ENCODE measurements around the gene UBXN6.
A peak's percentile ranks its signal among the peaks of the same experiment; 100 is the strongest.

UBXN6 gene

GRCh38 chr19:4491446-4491845, 33.9 kb upstream of the UBXN6 start:
- H3K9ac ChIP-seq (ENCODE audit: low read length), result no peak overlapping the region
- no peaks in the 10 kb centered on the region for H3K27me3 ChIP-seq (ENCODE audit: control insufficient read depth, insufficient read depth, low read length)
- no peaks in the 10 kb centered on the region for H3K4me1 ChIP-seq (ENCODE audit: control insufficient read depth, insufficient read depth, low read length)
- no peak overlapping the region for H3K4me3 ChIP-seq (ENCODE audit: low read length)
- H3K36me3 ChIP-seq (ENCODE audit: control insufficient read depth, insufficient read depth, low read length), result no peaks in the 10 kb centered on the region
- no peaks in the 10 kb centered on the region for H3K9me3 ChIP-seq (ENCODE audit: control insufficient read depth, low read length)

- no peaks in the 10 kb centered on the region for H3K9me3 ChIP-seq (ENCODE audit: control insufficient read depth, low read length)
- H3K9ac ChIP-seq (ENCODE audit: low read length), result no peak overlapping the region
- no peaks in the 10 kb centered on the region for H3K27me3 ChIP-seq (ENCODE audit: control insufficient read depth, insufficient read depth, low read length)
- no peaks in the 10 kb centered on the region for H3K4me1 ChIP-seq (ENCODE audit: control insufficient read depth, insufficient read depth, low read length)
- H3K36me3 ChIP-seq (ENCODE audit: control insufficient read depth, insufficient read depth, low read length), result no peaks in the 10 kb centered on the region
- H3K4me3 ChIP-seq (ENCODE audit: low read length), result no peak overlapping the region
Observed at GRCh38 chr19:4488496-4488895, 30.9 kb upstream of the UBXN6 start.

GRCh38 chr19:4487572-4487971, 30.0 kb upstream of the UBXN6 start:
- no peaks in the 10 kb centered on the region for H3K27me3 ChIP-seq (ENCODE audit: control insufficient read depth, insufficient read depth, low read length)
- H3K4me1 ChIP-seq (ENCODE audit: control insufficient read depth, insufficient read depth, low read length), result no peaks in the 10 kb centered on the region
- no peak overlapping the region for H3K4me3 ChIP-seq (ENCODE audit: low read length)
- no peaks in the 10 kb centered on the region for H3K9me3 ChIP-seq (ENCODE audit: control insufficient read depth, low read length)
- no peaks in the 10 kb centered on the region for H3K36me3 ChIP-seq (ENCODE audit: control insufficient read depth, insufficient read depth, low read length)
- H3K9ac ChIP-seq (ENCODE audit: low read length), result no peak overlapping the region

- Histone ChIP-seq H3K27me3 (ENCODE audit: control insufficient read depth, insufficient read depth, low read length) (no peaks in the 10 kb centered on the region), H3K4me1 (ENCODE audit: control insufficient read depth, insufficient read depth, low read length) (no peaks in the 10 kb centered on the region), H3K36me3 (ENCODE audit: control insufficient read depth, insufficient read depth, low read length) (no peaks in the 10 kb centered on the region), H3K9me3 (ENCODE audit: control insufficient read depth, low read length) (no peaks in the 10 kb centered on the region), H3K9ac (ENCODE audit: low read length) (no peak overlapping the region), H3K4me3 (ENCODE audit: low read length) (no peak overlapping the region)
Observed at GRCh38 chr19:4483385-4483784, 25.8 kb upstream of the UBXN6 start.

- Histone ChIP-seq H3K4me1 (ENCODE audit: control insufficient read depth, insufficient read depth, low read length) (no peaks in the 10 kb centered on the region), H3K27me3 (ENCODE audit: control insufficient read depth, insufficient read depth, low read length) (no peaks in the 10 kb centered on the region), H3K36me3 (ENCODE audit: control insufficient read depth, insufficient read depth, low read length) (no peaks in the 10 kb centered on the region), H3K9ac (ENCODE audit: low read length) (no peak overlapping the region), H3K4me3 (ENCODE audit: low read length) (no peak overlapping the region), H3K9me3 (ENCODE audit: control insufficient read depth, low read length) (no peaks in the 10 kb centered on the region)
Observed at GRCh38 chr19:4482721-4483364, 25.2 kb upstream of the UBXN6 start.

- H3K9ac ChIP-seq (ENCODE audit: low read length), result no peak overlapping the region
- no peaks in the 10 kb centered on the region for H3K36me3 ChIP-seq (ENCODE audit: control insufficient read depth, insufficient read depth, low read length)
- H3K9me3 ChIP-seq (ENCODE audit: control insufficient read depth, low read length), result no peaks in the 10 kb centered on the region
- H3K27me3 ChIP-seq (ENCODE audit: control insufficient read depth, insufficient read depth, low read length), result no peaks in the 10 kb centered on the region
- H3K4me3 ChIP-seq (ENCODE audit: low read length), result no peak overlapping the region
- H3K4me1 ChIP-seq (ENCODE audit: control insufficient read depth, insufficient read depth, low read length), result peaks cover 12% of the 10 kb centered on the region
Observed at GRCh38 chr19:4477034-4477801, 19.6 kb upstream of the UBXN6 start.

- no peaks in the 10 kb centered on the region for H3K36me3 ChIP-seq (ENCODE audit: control insufficient read depth, insufficient read depth, low read length)
- no peak overlapping the region for H3K9ac ChIP-seq (ENCODE audit: low read length)
- peaks cover 12% of the 10 kb centered on the region for H3K4me1 ChIP-seq (ENCODE audit: control insufficient read depth, insufficient read depth, low read length)
- H3K9me3 ChIP-seq (ENCODE audit: control insufficient read depth, low read length), result no peaks in the 10 kb centered on the region
- no peak overlapping the region for H3K4me3 ChIP-seq (ENCODE audit: low read length)
- H3K27me3 ChIP-seq (ENCODE audit: control insufficient read depth, insufficient read depth, low read length), result no peaks in the 10 kb centered on the region
Observed at GRCh38 chr19:4474514-4475022, 17.0 kb upstream of the UBXN6 start.

GRCh38 chr19:4473763-4474513, 16.3 kb upstream of the UBXN6 start:
- Histone ChIP-seq H3K36me3 (ENCODE audit: control insufficient read depth, insufficient read depth, low read length) (no peaks in the 10 kb centered on the region), H3K4me3 (ENCODE audit: low read length) (no peak overlapping the region), H3K4me1 (ENCODE audit: control insufficient read depth, insufficient read depth, low read length) (peaks cover 12% of the 10 kb centered on the region), H3K27me3 (ENCODE audit: control insufficient read depth, insufficient read depth, low read length) (no peaks in the 10 kb centered on the region), H3K9ac (ENCODE audit: low read length) (no peak overlapping the region), H3K9me3 (ENCODE audit: control insufficient read depth, low read length) (no peaks in the 10 kb centered on the region)

- peaks cover 12% of the 10 kb centered on the region for H3K4me1 ChIP-seq (ENCODE audit: control insufficient read depth, insufficient read depth, low read length)
- H3K27me3 ChIP-seq (ENCODE audit: control insufficient read depth, insufficient read depth, low read length), result no peaks in the 10 kb centered on the region
- H3K9ac ChIP-seq (ENCODE audit: low read length), result peak overlapping the region; percentile 83
- H3K36me3 ChIP-seq (ENCODE audit: control insufficient read depth, insufficient read depth, low read length), result no peaks in the 10 kb centered on the region
- H3K4me3 ChIP-seq (ENCODE audit: low read length), result peak overlapping the region; percentile 41
- H3K9me3 ChIP-seq (ENCODE audit: control insufficient read depth, low read length), result no peaks in the 10 kb centered on the region
Observed at GRCh38 chr19:4473011-4473762, 15.6 kb upstream of the UBXN6 start.

GRCh38 chr19:4472174-4472974, 14.8 kb upstream of the UBXN6 start, which contains the start of gene HDGFL2:
TSS of gene HDGFL2 (plus strand) at chr19:4472297. CDS start at chr19:4472351, 54 bp downstream.
- Histone ChIP-seq H3K9me3 (ENCODE audit: control insufficient read depth, low read length) (no peaks in the 10 kb centered on the region), H3K36me3 (ENCODE audit: control insufficient read depth, insufficient read depth, low read length) (no peaks in the 10 kb centered on the region), H3K27me3 (ENCODE audit: control insufficient read depth, insufficient read depth, low read length) (no peaks in the 10 kb centered on the region), H3K4me1 (ENCODE audit: control insufficient read depth, insufficient read depth, low read length) (peaks cover 12% of the 10 kb centered on the region), H3K9ac (ENCODE audit: low read length) (peak within 1 kb of the TSS; percentile 83), H3K4me3 (ENCODE audit: low read length) (peak within 1 kb of the TSS; percentile 41)
